Esophagus muscularis mucosa (tissue), 4 donors: ENCODE measurements around the gene HS3ST3A1.

Source experiments
- EP300 ChIP-seq: sonication (generic); formaldehyde crosslinking; IDR thresholded peaks from one replicate; pipeline ENCODE4 v1.6.1; 2017; ENCODE audit warnings: antibody characterized with exemption
- POLR2A ChIP-seq: fragments of 450-650 bp; IDR thresholded peaks from one replicate; pipeline ENCODE4 v1.6.1; 2017; ENCODE audit warnings: antibody characterized with exemption, moderate library complexity, mild to moderate bottlenecking, low read depth
- TF ChIP-seq, protein P1 (sequence below), 3 experiments: fragments of 200-600 bp in 2 of 3; fragments of 450-650 bp in 1 of 3; sonication (generic) in 2 of 3; IDR thresholded peaks; one replicate each; pipeline ENCODE4 v1.5.1; 2017 to 2019; ENCODE audit warnings: antibody characterized with exemption in 3 of 3, mild to moderate bottlenecking in 2 of 3, moderate library complexity in 1 of 3

DNA sequence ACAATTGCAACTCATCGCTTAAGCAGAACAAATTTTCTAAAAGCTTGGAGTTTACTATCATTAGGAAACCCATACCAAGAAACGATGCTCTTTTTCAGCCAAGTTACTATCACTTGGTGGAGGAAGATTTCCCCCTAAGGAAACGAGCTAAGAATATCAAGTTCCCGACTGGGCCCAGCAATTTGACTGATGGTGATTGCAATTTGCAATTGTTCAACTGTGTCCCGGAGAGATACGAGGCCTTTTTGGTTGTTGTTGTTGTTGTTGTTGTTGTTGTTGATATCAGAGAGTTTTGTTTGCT, 6.2 kb downstream of the HS3ST3A1 start:
- TF ChIP-seq, protein P1, sequence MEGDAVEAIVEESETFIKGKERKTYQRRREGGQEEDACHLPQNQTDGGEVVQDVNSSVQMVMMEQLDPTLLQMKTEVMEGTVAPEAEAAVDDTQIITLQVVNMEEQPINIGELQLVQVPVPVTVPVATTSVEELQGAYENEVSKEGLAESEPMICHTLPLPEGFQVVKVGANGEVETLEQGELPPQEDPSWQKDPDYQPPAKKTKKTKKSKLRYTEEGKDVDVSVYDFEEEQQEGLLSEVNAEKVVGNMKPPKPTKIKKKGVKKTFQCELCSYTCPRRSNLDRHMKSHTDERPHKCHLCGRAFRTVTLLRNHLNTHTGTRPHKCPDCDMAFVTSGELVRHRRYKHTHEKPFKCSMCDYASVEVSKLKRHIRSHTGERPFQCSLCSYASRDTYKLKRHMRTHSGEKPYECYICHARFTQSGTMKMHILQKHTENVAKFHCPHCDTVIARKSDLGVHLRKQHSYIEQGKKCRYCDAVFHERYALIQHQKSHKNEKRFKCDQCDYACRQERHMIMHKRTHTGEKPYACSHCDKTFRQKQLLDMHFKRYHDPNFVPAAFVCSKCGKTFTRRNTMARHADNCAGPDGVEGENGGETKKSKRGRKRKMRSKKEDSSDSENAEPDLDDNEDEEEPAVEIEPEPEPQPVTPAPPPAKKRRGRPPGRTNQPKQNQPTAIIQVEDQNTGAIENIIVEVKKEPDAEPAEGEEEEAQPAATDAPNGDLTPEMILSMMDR (IDR thresholded peaks at IDR 0.05) = no peak
- no peak for TF ChIP-seq EP300
- no peak for TF ChIP-seq POLR2A
